ENCODE results near the gene ADAMTSL5.
"Not testable (repeated sequence)": the region's sequence is repeated elsewhere in the genome, so short reads cannot be mapped to it uniquely, and the experiment has no call there.

The ADAMTSL5 gene

DNA sequence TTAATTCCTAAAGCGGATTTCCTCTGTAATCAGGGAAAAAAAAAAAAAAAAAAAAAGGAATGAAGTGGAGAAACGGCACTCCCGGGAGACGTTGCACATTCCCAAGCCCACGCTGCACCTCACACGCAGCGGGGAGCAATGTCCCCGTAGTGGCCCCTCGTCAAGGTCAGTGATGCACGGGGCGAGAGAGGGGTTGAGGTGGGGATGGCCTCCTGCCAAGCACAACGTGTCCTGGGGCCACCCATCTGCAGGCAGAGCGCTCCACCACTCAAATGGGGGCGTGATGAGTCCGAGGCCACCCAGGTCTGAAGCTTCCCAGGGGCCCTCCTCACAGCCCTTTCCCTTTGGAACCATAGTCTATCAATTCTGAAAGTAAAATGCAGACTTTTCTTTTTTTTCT lies 26.2 kb upstream of the ADAMTSL5 start:
- H3K9ac ChIP-seq (ENCODE audit: low read depth, low read length): no peak overlapping the region
- H3K36me3 ChIP-seq (ENCODE audit: insufficient read depth, low read length): no peaks in the 10 kb centered on the region
- H3K4me1 ChIP-seq (ENCODE audit: insufficient read depth, low read length): no peaks in the 10 kb centered on the region
- no peaks in the 10 kb centered on the region for H3K9me3 ChIP-seq (ENCODE audit: control insufficient read depth, insufficient read depth, low read length)

DNA sequence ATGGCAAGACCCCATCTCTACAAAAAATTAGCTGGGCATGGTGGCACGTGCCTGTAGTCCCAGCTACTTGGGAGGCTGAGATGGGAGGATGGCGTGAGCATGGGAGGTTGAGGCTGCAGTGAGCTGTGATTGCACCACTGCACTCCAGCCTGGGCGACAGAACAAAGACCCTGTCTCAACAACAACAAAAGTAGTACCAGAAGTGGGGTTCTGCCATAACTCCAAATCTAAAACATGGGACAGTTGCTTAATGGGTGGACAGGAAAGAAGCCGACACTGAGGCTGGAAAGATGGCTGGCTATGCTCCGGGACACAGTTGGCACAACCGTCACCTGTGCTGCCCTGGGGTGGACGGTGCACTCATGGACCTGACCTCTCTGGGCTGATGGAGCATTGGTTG lies 22.9 kb upstream of the ADAMTSL5 start:
- not testable (repeated sequence) for H3K9me3 ChIP-seq (ENCODE audit: control insufficient read depth, insufficient read depth, low read length); H3K4me1 ChIP-seq (ENCODE audit: insufficient read depth, low read length); H3K36me3 ChIP-seq (ENCODE audit: insufficient read depth, low read length); H3K9ac ChIP-seq (ENCODE audit: low read depth, low read length)

DNA sequence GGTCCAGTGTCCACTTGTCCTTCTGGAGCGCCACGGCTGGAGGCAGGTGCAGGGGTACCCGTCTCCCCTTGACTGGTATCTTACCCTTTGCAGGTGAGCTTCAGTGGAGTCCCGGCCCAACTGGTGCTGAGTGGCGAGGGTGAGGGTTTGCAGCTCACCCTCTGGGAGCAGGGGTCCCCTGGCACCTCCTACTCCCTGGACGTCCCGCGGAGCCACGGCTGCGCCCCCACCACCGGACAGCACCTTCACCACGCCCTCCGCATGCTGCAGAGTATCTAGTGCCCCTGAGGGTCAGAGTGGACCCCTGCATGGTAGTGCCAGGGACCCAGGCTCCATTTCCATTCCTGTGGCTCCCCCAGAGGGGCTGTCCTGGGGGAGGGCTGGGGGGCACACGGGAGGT lies 22.2 kb upstream of the ADAMTSL5 start:
- Histone ChIP-seq H3K36me3 (ENCODE audit: insufficient read depth, low read length) (no peaks in the 10 kb centered on the region), H3K9me3 (ENCODE audit: control insufficient read depth, insufficient read depth, low read length) (no peaks in the 10 kb centered on the region), H3K9ac (ENCODE audit: low read depth, low read length) (no peak overlapping the region), H3K4me1 (ENCODE audit: insufficient read depth, low read length) (no peaks in the 10 kb centered on the region)

DNA sequence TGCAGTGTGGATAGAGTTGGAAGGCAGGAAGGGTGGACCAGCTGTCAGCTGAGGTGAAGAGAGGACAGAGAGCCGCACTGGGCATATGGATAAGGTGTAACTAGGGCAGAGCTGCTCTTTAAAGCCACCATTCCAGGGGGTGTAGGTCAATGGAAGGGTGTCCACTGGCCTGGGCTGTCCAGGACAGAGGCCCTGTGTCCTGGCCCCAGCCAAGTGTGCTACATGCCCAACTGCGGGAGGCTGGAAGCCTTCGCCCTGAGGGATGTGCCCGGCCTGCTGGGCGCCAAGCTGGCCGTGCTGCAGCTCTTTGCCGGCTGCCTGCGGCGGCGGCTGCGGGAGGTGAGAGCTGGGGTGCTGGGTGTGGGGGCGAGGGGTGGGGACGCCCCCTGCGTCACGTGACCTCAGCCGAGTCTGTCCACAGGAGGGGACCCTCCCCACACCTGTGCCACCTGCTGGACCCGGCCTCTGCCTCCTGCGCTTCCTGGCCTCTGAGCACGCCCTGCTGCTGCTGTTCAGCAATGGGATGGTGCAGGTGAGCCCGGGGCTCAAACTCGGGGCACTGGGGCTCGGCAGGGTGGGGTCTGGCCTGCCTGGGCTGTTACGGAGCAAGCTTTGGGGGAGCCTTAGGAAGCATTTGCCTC lies 20.8 kb upstream of the ADAMTSL5 start:
- Histone ChIP-seq H3K9me3 (ENCODE audit: control insufficient read depth, insufficient read depth, low read length) (no peaks in the 10 kb centered on the region), H3K4me1 (ENCODE audit: insufficient read depth, low read length) (no peaks in the 10 kb centered on the region), H3K9ac (ENCODE audit: low read depth, low read length) (no peak overlapping the region), H3K36me3 (ENCODE audit: insufficient read depth, low read length) (no peaks in the 10 kb centered on the region)

DNA sequence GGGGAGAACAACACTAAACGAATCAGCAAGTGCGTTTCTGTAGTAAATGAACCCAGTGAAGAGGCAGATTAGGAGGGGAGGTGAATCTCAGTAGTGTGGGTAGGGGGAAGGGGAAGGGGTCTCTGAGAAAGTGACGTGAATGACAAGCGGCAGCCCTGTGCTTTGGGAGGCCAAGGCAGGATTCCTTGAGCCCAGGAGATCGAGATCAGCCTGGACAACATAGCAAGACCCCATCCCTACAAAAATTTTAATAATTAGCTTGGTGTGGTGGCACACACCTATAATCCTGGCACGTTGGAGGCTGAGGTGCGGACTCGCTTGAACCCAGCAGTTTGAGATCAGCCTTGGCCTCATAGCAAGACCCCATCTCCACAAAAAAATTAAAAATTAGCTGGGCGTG lies 19.2 kb upstream of the ADAMTSL5 start:
- Histone ChIP-seq H3K9me3 (ENCODE audit: control insufficient read depth, insufficient read depth, low read length) (no peaks in the 10 kb centered on the region), H3K4me1 (ENCODE audit: insufficient read depth, low read length) (no peaks in the 10 kb centered on the region), H3K9ac (ENCODE audit: low read depth, low read length) (no peak overlapping the region), H3K36me3 (ENCODE audit: insufficient read depth, low read length) (no peaks in the 10 kb centered on the region)

DNA sequence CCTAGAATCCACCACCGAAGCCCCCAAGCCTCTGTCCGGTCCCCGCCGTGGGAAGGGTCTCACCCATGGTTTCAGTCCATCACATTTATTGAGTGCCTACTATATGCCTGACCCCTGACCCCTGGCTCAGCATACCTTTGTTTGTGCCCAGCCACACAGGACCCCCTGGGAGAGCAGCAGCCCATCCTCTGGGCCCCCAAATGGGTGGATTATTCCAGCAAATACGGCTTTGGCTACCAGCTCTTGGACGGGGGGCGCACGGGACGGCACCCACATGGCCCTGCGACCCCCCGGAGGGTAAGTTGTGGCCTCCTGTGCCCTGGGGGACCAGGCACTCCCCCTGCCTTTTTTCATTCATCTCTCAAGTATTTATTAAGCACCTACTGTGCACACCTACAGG lies 18.8 kb upstream of the ADAMTSL5 start:
- H3K36me3 ChIP-seq (ENCODE audit: insufficient read depth, low read length): no peaks in the 10 kb centered on the region
- no peaks in the 10 kb centered on the region for H3K9me3 ChIP-seq (ENCODE audit: control insufficient read depth, insufficient read depth, low read length)
- H3K4me1 ChIP-seq (ENCODE audit: insufficient read depth, low read length): no peaks in the 10 kb centered on the region
- H3K9ac ChIP-seq (ENCODE audit: low read depth, low read length): no peak overlapping the region

DNA sequence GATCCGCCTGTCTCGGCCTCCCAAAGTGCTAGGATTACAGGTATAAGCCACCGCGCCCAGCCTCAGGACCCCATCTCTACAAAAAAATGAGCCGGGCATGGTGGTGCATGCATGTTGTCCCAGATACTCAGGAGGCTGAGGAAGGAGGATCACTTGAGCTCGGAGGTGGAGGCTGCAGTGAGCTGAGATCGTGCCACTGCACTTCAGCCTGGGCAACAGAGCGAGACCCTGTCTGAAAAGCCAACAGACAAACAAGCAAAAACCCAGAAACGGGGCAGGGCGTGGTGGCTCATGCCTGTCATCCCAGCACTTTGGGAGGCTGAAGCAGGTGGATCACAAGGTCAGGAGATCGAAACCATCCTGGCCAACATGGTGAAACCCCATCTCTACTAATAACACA lies 18.0 kb upstream of the ADAMTSL5 start:
- H3K4me1 ChIP-seq (ENCODE audit: insufficient read depth, low read length); H3K9me3 ChIP-seq (ENCODE audit: control insufficient read depth, insufficient read depth, low read length); H3K36me3 ChIP-seq (ENCODE audit: insufficient read depth, low read length); H3K9ac ChIP-seq (ENCODE audit: low read depth, low read length): not testable (repeated sequence)

DNA sequence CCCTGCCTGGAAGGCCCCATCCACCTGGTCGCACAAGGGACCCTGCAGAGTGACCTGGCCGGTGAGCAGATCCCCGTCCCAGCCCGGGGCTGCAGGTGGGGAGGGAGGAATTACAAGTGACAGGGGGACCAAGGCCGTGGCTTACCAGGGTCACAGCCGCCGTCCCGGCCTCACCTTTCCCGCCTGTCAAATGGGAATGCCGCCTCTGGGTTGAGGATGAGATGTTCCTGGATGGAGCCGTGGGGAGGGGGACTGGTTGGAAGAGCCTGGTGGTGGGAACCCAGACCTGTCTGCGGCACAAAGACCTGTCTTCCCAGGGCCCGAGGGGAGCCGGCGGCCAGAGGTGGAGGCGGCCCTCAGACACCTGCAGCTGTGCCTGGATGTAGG lies 16.6 kb upstream of the ADAMTSL5 start:
- Histone ChIP-seq H3K9me3 (ENCODE audit: control insufficient read depth, insufficient read depth, low read length) (no peaks in the 10 kb centered on the region), H3K9ac (ENCODE audit: low read depth, low read length) (no peak overlapping the region), H3K4me1 (ENCODE audit: insufficient read depth, low read length) (no peaks in the 10 kb centered on the region)

DNA sequence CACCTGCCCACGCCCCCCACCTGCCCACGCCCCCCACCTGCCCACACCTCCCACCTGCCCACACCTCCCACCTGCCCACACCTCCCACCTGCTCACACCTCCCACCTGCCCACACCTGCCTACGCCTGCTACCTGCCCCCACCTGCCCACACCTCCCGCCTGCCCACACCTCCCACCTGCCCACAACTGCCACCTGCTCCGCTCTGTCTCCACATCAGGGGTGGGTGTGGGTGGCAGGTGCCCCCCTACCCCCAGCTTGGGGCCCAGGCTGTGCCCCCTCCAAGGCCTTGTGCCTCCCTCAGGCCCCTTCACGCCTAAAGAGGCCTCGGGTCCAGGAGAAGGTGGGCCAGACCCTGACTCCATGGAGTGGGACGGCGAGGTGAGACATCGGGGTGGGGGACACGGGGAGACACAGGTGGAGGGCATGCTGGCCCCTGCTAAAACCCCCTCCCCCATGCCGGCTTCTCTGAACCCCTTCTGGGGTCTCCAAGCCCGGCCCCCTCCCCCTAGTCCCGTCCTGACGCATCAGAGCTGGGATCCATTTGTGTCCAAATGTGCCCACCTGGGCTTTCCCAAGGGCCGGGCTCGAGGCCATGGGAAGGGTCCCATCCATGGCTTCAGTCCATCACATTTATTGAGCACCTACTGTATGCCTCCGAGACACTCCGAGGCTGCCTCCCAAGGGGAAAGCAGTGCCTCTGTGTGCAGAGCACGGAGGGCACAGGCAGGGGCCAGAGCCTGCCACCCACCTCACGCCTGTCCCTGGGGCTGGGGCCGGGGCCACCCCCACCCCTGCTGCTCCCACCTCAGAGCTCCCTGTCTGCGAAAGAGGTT lies 16.0 kb upstream of the ADAMTSL5 start:
- Histone ChIP-seq H3K36me3 (ENCODE audit: insufficient read depth, low read length) (no peaks in the 10 kb centered on the region), H3K9ac (ENCODE audit: low read depth, low read length) (no peak overlapping the region), H3K4me1 (ENCODE audit: insufficient read depth, low read length) (no peaks in the 10 kb centered on the region), H3K9me3 (ENCODE audit: control insufficient read depth, insufficient read depth, low read length) (no peaks in the 10 kb centered on the region)

More for the DNA sequence above, 16.6 kb upstream of the ADAMTSL5 start:
- no peaks in the 10 kb centered on the region for H3K36me3 ChIP-seq (ENCODE audit: insufficient read depth, low read length)

DNA sequence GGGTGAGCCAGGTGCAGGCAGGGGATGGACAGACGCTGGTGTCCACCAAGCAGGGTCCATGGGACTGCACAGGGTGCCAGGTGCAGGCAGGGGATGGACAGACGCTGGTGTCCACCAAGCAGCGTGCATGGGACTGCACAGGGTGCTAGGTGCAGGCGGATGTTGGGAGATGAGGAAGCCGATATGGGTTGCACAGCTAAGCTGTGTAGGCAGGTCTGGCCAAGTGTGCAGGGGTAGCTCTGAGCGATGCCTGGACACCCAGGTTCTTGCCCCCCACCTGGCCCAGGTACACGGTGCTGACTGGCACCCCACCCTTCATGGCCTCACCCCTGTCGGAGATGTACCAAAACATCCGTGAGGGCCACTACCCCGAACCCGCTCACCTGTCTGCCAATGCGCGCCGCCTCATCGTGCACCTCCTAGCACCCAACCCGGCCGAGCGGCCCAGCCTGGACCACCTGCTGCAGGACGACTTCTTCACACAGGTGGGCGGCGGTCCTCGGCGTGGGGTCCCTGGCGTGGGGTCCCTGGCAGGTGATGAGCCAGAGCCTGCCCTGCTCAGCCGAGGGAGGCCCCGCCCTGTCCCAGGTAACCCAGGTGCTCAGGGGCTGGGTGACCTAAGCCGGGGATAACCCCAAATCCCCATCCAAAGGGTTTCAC lies 15.0 kb upstream of the ADAMTSL5 start:
- Histone ChIP-seq H3K4me1 (ENCODE audit: insufficient read depth, low read length) (no peaks in the 10 kb centered on the region), H3K9me3 (ENCODE audit: control insufficient read depth, insufficient read depth, low read length) (no peaks in the 10 kb centered on the region), H3K9ac (ENCODE audit: low read depth, low read length) (no peak overlapping the region), H3K36me3 (ENCODE audit: insufficient read depth, low read length) (no peaks in the 10 kb centered on the region)

DNA sequence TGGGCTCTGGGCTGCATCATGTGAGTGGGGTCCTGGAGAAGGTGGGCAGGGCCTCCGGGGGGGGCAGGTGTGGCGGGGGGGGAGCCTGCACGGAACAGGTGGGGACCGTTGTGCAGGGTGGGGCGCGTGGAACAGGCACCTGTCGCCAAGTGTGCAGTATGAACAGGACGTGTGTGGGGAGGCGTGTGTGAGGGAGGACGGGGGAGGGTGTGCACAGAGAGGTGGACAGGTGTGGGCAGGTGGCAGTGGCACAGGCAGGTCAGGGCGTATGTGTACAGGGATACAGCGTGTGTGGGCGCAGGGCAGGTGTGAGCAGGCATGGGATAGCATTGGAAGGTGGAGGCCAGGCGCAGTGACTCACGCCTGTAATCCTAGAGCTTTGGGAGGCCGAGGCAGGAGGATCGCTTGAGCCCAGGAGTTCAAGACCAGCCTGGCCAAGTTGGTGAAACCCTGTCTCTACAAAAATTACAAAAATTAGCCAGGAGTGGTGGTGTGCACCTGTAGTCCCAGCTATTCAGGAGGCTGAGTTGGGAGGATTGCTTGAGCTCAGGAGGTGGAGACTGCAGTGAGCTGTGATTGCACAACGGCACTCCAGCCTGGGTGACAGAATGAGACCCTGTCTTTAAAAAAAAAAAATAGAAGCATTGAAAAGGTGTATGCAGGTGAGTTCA lies 14.3 kb upstream of the ADAMTSL5 start:
- no peaks in the 10 kb centered on the region for H3K9me3 ChIP-seq (ENCODE audit: control insufficient read depth, insufficient read depth, low read length)
- H3K4me1 ChIP-seq (ENCODE audit: insufficient read depth, low read length): no peaks in the 10 kb centered on the region
- H3K36me3 ChIP-seq (ENCODE audit: insufficient read depth, low read length): no peaks in the 10 kb centered on the region
- no peak overlapping the region for H3K9ac ChIP-seq (ENCODE audit: low read depth, low read length)

DNA sequence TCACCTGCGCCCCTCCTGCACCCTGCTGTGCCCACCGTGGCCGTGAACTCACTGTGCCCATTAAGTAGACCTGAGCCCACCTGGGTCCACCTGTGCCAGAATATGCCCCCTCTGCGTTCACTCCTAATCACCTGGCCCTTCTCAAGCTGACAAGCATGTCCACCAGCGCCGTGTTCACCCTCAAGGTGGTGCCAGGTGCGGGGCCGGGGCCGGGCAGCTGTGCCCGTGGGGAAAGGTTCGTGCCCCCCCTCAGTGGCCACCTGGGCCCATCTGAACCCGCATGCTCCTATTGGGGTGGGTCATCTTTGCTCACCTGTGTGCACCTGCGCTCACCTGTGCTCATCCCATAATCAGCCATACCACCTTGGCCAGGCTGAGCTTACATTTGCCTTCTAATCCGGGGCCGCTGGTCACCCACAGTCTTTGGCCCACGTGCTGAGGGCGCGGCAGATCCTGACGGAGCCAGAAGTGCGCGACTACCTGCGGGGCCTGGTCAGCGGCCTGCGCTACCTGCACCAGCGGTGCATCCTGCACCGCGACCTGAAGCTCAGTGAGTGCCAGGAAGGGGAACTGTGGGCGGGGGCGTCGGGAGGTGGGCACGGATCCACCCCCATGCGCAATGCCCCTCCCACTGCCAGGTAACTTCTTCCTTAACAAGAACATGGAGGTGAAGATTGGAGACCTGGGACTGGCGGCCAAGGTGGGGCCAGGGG lies 13.4 kb upstream of the ADAMTSL5 start:
- no peaks in the 10 kb centered on the region for H3K4me1 ChIP-seq (ENCODE audit: insufficient read depth, low read length)
- no peak overlapping the region for H3K9ac ChIP-seq (ENCODE audit: low read depth, low read length)
- no peaks in the 10 kb centered on the region for H3K36me3 ChIP-seq (ENCODE audit: insufficient read depth, low read length)
- no peaks in the 10 kb centered on the region for H3K9me3 ChIP-seq (ENCODE audit: control insufficient read depth, insufficient read depth, low read length)

DNA sequence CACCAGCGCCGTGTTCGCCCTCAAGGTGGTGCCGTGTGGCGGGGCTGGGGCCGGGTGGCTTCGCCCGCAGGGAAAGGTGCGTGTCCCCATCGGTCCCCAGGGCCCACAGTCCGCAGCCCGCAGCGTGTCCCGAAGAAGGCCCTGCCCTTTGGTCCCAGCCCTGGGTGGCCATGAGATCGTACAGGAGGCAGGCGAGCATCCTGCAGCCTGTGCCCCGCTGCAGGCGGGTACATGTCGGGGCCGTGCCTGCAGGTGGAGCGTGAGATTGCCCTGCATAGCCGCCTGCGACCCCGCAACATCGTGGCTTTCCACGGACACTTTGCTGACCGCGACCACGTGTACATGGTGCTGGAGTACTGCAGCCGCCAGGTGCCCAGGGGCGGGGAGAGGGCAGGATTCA lies 12.5 kb upstream of the ADAMTSL5 start:
- Histone ChIP-seq H3K9ac (ENCODE audit: low read depth, low read length) (no peak overlapping the region), H3K36me3 (ENCODE audit: insufficient read depth, low read length) (no peaks in the 10 kb centered on the region), H3K9me3 (ENCODE audit: control insufficient read depth, insufficient read depth, low read length) (no peaks in the 10 kb centered on the region), H3K4me1 (ENCODE audit: insufficient read depth, low read length) (no peaks in the 10 kb centered on the region)

DNA sequence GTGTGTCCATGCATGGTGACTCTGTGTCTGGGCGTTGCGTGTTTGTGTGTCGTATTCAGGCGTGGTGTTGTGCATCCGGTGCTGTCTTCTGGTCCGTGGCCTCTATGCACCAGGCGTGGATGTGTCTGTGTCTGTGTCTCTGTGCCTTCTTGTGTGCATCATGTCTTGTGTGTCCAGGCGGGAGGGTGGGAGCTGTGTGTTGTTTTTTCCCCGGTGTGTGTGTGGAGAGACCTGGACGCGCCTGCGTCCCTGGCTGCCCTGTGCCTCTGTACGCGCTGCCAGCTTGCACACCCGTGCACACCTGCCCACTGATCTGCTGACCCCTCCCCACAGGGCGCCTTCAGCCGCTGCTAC lies 12.1 kb upstream of the ADAMTSL5 start:
- H3K36me3 ChIP-seq (ENCODE audit: insufficient read depth, low read length): no peaks in the 10 kb centered on the region
- H3K9me3 ChIP-seq (ENCODE audit: control insufficient read depth, insufficient read depth, low read length): no peaks in the 10 kb centered on the region
- H3K4me1 ChIP-seq (ENCODE audit: insufficient read depth, low read length): no peaks in the 10 kb centered on the region
- no peak overlapping the region for H3K9ac ChIP-seq (ENCODE audit: low read depth, low read length)

Data from ES-I3 (cell line).